IPS-NIHi7 (cell line): ENCODE results near the gene PRKN.

Experiments used
- DNase-seq: peaks from one replicate; pipeline ENCODE4 v3.0.0; 2012; ENCODE audit warnings: mixed read lengths; ENCODE audit errors: extremely low spot score

The PRKN gene

GRCh38 chr6:162123797-162124196 is 603.8 kb downstream of the PRKN start:
- peak; percentile 65 for DNase-seq

- DNase-seq: peak; percentile 14
These were observed 608.2 kb downstream of the PRKN start for GRCh38 chr6:162119341-162119740.

- DNase-seq: no peak
These were observed 608.9 kb downstream of the PRKN start for GRCh38 chr6:162118706-162119105.

- DNase-seq: no peak
These were observed 610.6 kb downstream of the PRKN start for GRCh38 chr6:162116902-162117525.

GRCh38 chr6:162109480-162110050 is 618.0 kb downstream of the PRKN start:
- no peak for DNase-seq

- no peak for DNase-seq
These were observed 619.5 kb downstream of the PRKN start for GRCh38 chr6:162108041-162108440.

- no peak for DNase-seq
These were observed 627.5 kb downstream of the PRKN start for GRCh38 chr6:162100096-162100495.

GRCh38 chr6:162099685-162100084 is 627.9 kb downstream of the PRKN start:
- no peak for DNase-seq

GRCh38 chr6:162092816-162093502 is 634.6 kb downstream of the PRKN start:
- DNase-seq: no peak

GRCh38 chr6:162090734-162091133 is 636.8 kb downstream of the PRKN start:
- no peak for DNase-seq

GRCh38 chr6:162088091-162088490 is 639.5 kb downstream of the PRKN start:
- no peak for DNase-seq

- no peak for DNase-seq
These were observed 642.0 kb downstream of the PRKN start for GRCh38 chr6:162085561-162085960.

GRCh38 chr6:162082520-162082919 is 645.0 kb downstream of the PRKN start:
- DNase-seq: no peak

- no peak for DNase-seq
These were observed 648.9 kb downstream of the PRKN start for GRCh38 chr6:162078667-162079066.

GRCh38 chr6:162078126-162078525 is 649.4 kb downstream of the PRKN start:
- no peak for DNase-seq

- DNase-seq: no peak
These were observed 650.8 kb downstream of the PRKN start for GRCh38 chr6:162076816-162077215.

- no peak for DNase-seq
These were observed 652.8 kb downstream of the PRKN start for GRCh38 chr6:162074641-162075275.

- DNase-seq: no peak
These were observed 656.9 kb downstream of the PRKN start for GRCh38 chr6:162070639-162071038.

- no peak for DNase-seq
These were observed 657.6 kb downstream of the PRKN start for GRCh38 chr6:162069995-162070394.

- no peak for DNase-seq
These were observed 659.2 kb downstream of the PRKN start for GRCh38 chr6:162068340-162068739.

GRCh38 chr6:162063666-162064065 is 663.9 kb downstream of the PRKN start:
- DNase-seq: no peak

GRCh38 chr6:162058281-162058875 is 669.2 kb downstream of the PRKN start:
- no peak for DNase-seq
